Neutrophil (primary cell): ENCODE data around the gene GAPDHS.

Experiments used
- H3K27ac ChIP-seq: fragments of 200-600 bp; sonication (generic); 2 replicates; pipeline ENCODE4 v1.5.1; 2016; ENCODE audit warnings: mild to moderate bottlenecking, moderate library complexity
- H3K27me3 ChIP-seq: fragments of 200-600 bp; sonication (generic); 2 replicates; pipeline ENCODE4 v1.6.0; 2016; ENCODE audit warnings: mild to moderate bottlenecking
- H3K36me3 ChIP-seq: fragments of 200-600 bp; sonication (generic); 2 replicates; pipeline ENCODE4 v1.5.1; 2017
- H3K4me1 ChIP-seq, 2 experiments: fragments of 200-600 bp in 1 of 2; sonication (generic) in 1 of 2; 1 replicate in 1 of 2; 2 replicates in 1 of 2; pipeline versions ENCODE4 v1.5.1 to v1.6.1; 2013 to 2016; ENCODE audit warnings: low read depth in 1 of 2, low read length in 1 of 2, mild to moderate bottlenecking in 1 of 2, moderate library complexity in 1 of 2; ENCODE audit not compliant: control insufficient read depth in 1 of 2, insufficient read depth in 1 of 2
- H3K4me3 ChIP-seq, 2 experiments: fragments of 200-600 bp in 1 of 2; sonication (generic) in 1 of 2; 1 replicate in 1 of 2; 2 replicates in 1 of 2; pipeline ENCODE4 v1.5.1; 2013 to 2016; ENCODE audit warnings: low read depth in 1 of 2, low read length in 1 of 2, mild to moderate bottlenecking in 1 of 2, moderate library complexity in 1 of 2
- H3K9me3 ChIP-seq: fragments of 200-600 bp; sonication (generic); 2 replicates; pipeline ENCODE4 v1.5.1; 2016
- CTCF ChIP-seq: fragments of 200-600 bp; sonication (generic); IDR thresholded peaks from 2 replicates; pipeline ENCODE4 v1.5.1; 2016; ENCODE audit warnings: antibody characterized with exemption

GAPDHS gene

GRCh38 chr19:35553385-35554000 lies 20.2 kb downstream of the GAPDHS start:
- Histone ChIP-seq H3K36me3 (no peaks in the 10 kb centered on the region), H3K9me3 (no peaks in the 10 kb centered on the region), H3K4me3 (no peak overlapping the region), H3K4me1 (peaks cover 5 to 10% of the 10 kb centered on the region in 2 experiments), H3K27me3 (peaks cover 40% of the 10 kb centered on the region), H3K27ac (no peak overlapping the region)
- TF ChIP-seq CTCF: no peak

DNA sequence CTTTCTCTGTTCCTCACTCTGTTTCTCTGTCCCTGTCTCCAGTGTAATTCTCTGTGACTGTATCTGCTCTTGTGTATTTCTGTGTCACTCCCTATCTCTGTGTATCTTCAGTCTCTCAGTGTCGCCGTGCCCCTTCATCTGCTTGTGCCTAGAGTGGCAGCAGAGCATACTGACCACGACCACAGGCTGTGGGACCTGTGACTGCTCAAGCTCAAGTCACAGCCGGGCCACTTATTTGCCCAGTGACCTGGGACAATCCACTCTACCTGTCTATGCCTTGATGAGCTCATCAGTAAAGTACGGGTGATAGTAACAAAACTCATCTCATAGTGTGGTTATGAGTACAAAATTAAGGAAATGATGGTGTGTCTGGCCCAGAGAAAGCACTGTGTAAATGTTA lies 20.8 kb downstream of the GAPDHS start:
- H3K9me3 ChIP-seq: no peaks in the 10 kb centered on the region
- no peak overlapping the region for H3K4me3 ChIP-seq
- peaks cover 46% of the 10 kb centered on the region for H3K27me3 ChIP-seq
- TF ChIP-seq CTCF: no peak
- H3K36me3 ChIP-seq: no peaks in the 10 kb centered on the region
- peaks cover 5 to 10% of the 10 kb centered on the region in 2 experiments for H3K4me1 ChIP-seq
- H3K27ac ChIP-seq: no peak overlapping the region

GRCh38 chr19:35555301-35556005 lies 22.2 kb downstream of the GAPDHS start:
- Histone ChIP-seq H3K9me3 (no peaks in the 10 kb centered on the region), H3K27me3 (peaks cover 59% of the 10 kb centered on the region), H3K36me3 (no peaks in the 10 kb centered on the region), H3K4me3 (no peak overlapping the region), H3K27ac (no peak overlapping the region), H3K4me1 (peaks cover 5 to 10% of the 10 kb centered on the region in 2 experiments)
- no peak for TF ChIP-seq CTCF

DNA sequence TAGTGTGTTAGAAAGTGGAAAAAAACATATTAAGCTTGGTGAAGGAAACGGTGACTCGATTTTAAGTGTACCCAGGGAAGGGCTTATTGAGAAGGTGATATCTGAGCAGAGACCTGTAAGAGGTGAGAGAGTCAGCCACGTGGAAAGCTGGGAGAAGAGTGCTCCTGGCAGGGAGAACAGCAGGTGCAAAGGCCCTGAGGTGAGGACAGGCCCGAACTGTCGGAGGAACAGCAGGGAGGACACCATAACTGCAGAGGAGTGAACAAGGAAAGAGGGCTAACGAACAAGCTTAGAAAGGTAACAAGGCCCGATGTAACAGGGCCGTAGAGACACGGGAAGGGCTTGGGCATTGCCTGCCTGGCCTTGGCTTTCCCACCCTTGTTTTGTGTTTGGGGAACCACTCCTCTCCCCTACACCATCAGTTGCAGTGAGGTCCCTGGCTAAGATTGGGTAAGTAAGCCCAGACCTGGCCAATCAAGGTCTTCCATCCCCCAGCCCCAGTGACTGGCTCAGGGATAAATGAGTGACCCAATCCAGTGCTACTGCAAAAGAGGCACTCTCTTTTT lies 22.9 kb downstream of the GAPDHS start:
- H3K4me3 ChIP-seq: no peak overlapping the region
- H3K27me3 ChIP-seq: peaks cover 66% of the 10 kb centered on the region
- no peak for TF ChIP-seq CTCF
- H3K4me1 ChIP-seq: peaks cover 5 to 10% of the 10 kb centered on the region in 2 experiments
- H3K9me3 ChIP-seq: no peaks in the 10 kb centered on the region
- no peak overlapping the region for H3K27ac ChIP-seq
- H3K36me3 ChIP-seq: no peaks in the 10 kb centered on the region

GRCh38 chr19:35556846-35557538 lies 23.7 kb downstream of the GAPDHS start:
- Histone ChIP-seq H3K27me3 (peaks cover 69% of the 10 kb centered on the region), H3K4me3 (no peak overlapping the region), H3K4me1 (peaks cover 5 to 10% of the 10 kb centered on the region in 2 experiments), H3K27ac (no peak overlapping the region), H3K36me3 (no peaks in the 10 kb centered on the region), H3K9me3 (no peaks in the 10 kb centered on the region)
- no peak for TF ChIP-seq CTCF
